Cardiac fibroblast (primary cell): ENCODE measurements around the gene RIMS1.

Experiments used
- DNase-seq, 2 donors: peaks; one replicate each; pipeline versions ENCODE4 v3.0.0 to v3.0.0-alpha.2; 2010; ENCODE audit warnings: low read depth in 2 of 2
- H3K4me3 ChIP-seq, 2 donors: replicated peaks in 1 of 2; 1 replicate in 1 of 2; 2 replicates in 1 of 2; pipeline ENCODE4 v1.5.1; 2011; ENCODE audit warnings: low read depth in 2 of 2, low read length in 2 of 2, mild to moderate bottlenecking in 2 of 2, moderate library complexity in 1 of 2
- CTCF ChIP-seq: IDR thresholded peaks from one replicate; pipeline ENCODE4 v1.5.1; 2011; ENCODE audit warnings: low read depth, mild to moderate bottlenecking, low read length, inconsistent platforms

The RIMS1 gene

GRCh38 chr6:72080260-72080941, 194.1 kb downstream of the RIMS1 start:
- no peak for DNase-seq
- TF ChIP-seq CTCF, result no peak
- no peak overlapping the region for H3K4me3 ChIP-seq

- H3K4me3 ChIP-seq, result no peak overlapping the region
- TF ChIP-seq CTCF, result no peak
- no peak for DNase-seq
These were observed 195.5 kb downstream of the RIMS1 start for GRCh38 chr6:72081871-72082270.

- DNase-seq, result no peak
- no peak overlapping the region for H3K4me3 ChIP-seq
- no peak for TF ChIP-seq CTCF
These were observed 197.6 kb downstream of the RIMS1 start for GRCh38 chr6:72083976-72084375.

- peak; percentile 32 for TF ChIP-seq CTCF
- peak; percentile 29 to 49 for DNase-seq
- no peak overlapping the region for H3K4me3 ChIP-seq
These were observed 198.7 kb downstream of the RIMS1 start for GRCh38 chr6:72084992-72085569.

GRCh38 chr6:72094506-72094905, 208.2 kb downstream of the RIMS1 start:
- H3K4me3 ChIP-seq, result no peak overlapping the region
- DNase-seq, result no peak
- no peak for TF ChIP-seq CTCF

GRCh38 chr6:72102561-72102960, 216.2 kb downstream of the RIMS1 start:
- DNase-seq, result peak in 1 of 2 donors; percentile 21
- no peak for TF ChIP-seq CTCF
- no peak overlapping the region for H3K4me3 ChIP-seq
